DMS153 treated with DMSO at 0.1 percent for 48 hours (cell line): ENCODE results near the gene STK4.

Source experiments
- DNase-seq: peaks from one replicate; lab custom pipeline; 2025; ENCODE audit not compliant: unreplicated experiment; lab: John Stamatoyannopoulos, UW

STK4 gene

GRCh38 chr20:45109634-45110033, 143.3 kb downstream of the STK4 start:
- DNase-seq = no peak

GRCh38 chr20:45110301-45110700, 144.0 kb downstream of the STK4 start:
- DNase-seq = no peak

GRCh38 chr20:45111285-45111684, 145.0 kb downstream of the STK4 start:
- no peak for DNase-seq

- no peak for DNase-seq
Measured at GRCh38 chr20:45111799-45112471, 145.6 kb downstream of the STK4 start.

GRCh38 chr20:45112754-45113153, 146.4 kb downstream of the STK4 start:
- DNase-seq = no peak

- no peak for DNase-seq
Measured at GRCh38 chr20:45113865-45114264, 147.6 kb downstream of the STK4 start.

- no peak for DNase-seq
Measured at GRCh38 chr20:45114465-45115385, 148.4 kb downstream of the STK4 start, which contains the start of gene WFDC5. WFDC5 (minus strand) TSS chr20:45115174; CDS start chr20:45115083, 91 bp downstream.

GRCh38 chr20:45115386-45115774, 149.1 kb downstream of the STK4 start:
- DNase-seq = no peak

- no peak for DNase-seq
Measured at GRCh38 chr20:45115829-45116228, 149.5 kb downstream of the STK4 start.

- DNase-seq = peak; percentile 1
Measured at GRCh38 chr20:45117581-45117980, 151.3 kb downstream of the STK4 start.

- no peak for DNase-seq
Measured at GRCh38 chr20:45118028-45118427, 151.7 kb downstream of the STK4 start.

GRCh38 chr20:45119556-45120266, 153.4 kb downstream of the STK4 start:
- DNase-seq = no peak

GRCh38 chr20:45121388-45121787, 155.1 kb downstream of the STK4 start:
- no peak for DNase-seq

GRCh38 chr20:45124365-45124764, 158.1 kb downstream of the STK4 start, which contains the start of gene WFDC12:
WFDC12 (minus strand) TSS chr20:45124465; CDS start chr20:45124447, 18 bp downstream.
- DNase-seq = no peak

GRCh38 chr20:45128099-45128498, 161.8 kb downstream of the STK4 start:
- DNase-seq = no peak
